Transverse colon (tissue), 4 donors: ENCODE results near the gene UTP20.

Experiments used
- CTCF ChIP-seq, 5 experiments: fragments of 200-600 bp in 3 of 5; fragments of 450-650 bp in 2 of 5; sonication (generic) in 3 of 5; IDR thresholded peaks; 1 replicate in 2 of 5; 2 replicates in 3 of 5; pipeline ENCODE4 v1.5.1; 2016 to 2017; ENCODE audit warnings: antibody characterized with exemption in 5 of 5, inconsistent platforms in 3 of 5, mild to moderate bottlenecking in 2 of 5, moderate library complexity in 1 of 5
- POLR2A ChIP-seq: fragments of 450-650 bp; IDR thresholded peaks from one replicate; pipeline ENCODE4 v1.6.1; 2016; ENCODE audit warnings: antibody characterized with exemption, mild to moderate bottlenecking, moderate library complexity
- POLR2AphosphoS5 ChIP-seq, 3 donors: sonication (generic); formaldehyde crosslinking; IDR thresholded peaks; one replicate each; pipeline ENCODE4 v1.6.1; 2016; ENCODE audit warnings: antibody characterized with exemption in 3 of 3

GRCh38 chr12:101424620-101425019 lies 144.7 kb downstream of the UTP20 start:
- TF ChIP-seq POLR2A, result no peak
- no peak for TF ChIP-seq CTCF (IDR thresholded peaks at IDR 0.05)
- TF ChIP-seq POLR2AphosphoS5 (IDR thresholded peaks at IDR 0.05), result no peak
